WTC11 (cell line): ENCODE measurements around the gene SUPT7L.

Source experiments
- CTCF ChIP-seq: fragments of 200-600 bp; IDR thresholded peaks from 2 replicates; pipeline ENCODE4 v1.8.0; 2022; ENCODE audit warnings: antibody characterized with exemption
- ESRRA ChIP-seq: sonication (generic); formaldehyde crosslinking; IDR thresholded peaks from 2 replicates; pipeline ENCODE4 v1.8.1; 2022; ENCODE audit warnings: mild to moderate bottlenecking, missing genetic modification reagents, borderline replicate concordance
- ETV6 ChIP-seq: sonication (generic); formaldehyde crosslinking; IDR thresholded peaks from 2 replicates; pipeline ENCODE4 v1.8.1; 2022; ENCODE audit warnings: mild to moderate bottlenecking, missing genetic modification reagents
- FOXP4 ChIP-seq: sonication (generic); formaldehyde crosslinking; IDR thresholded peaks from 2 replicates; pipeline ENCODE4 v1.8.0; 2022; ENCODE audit warnings: mild to moderate bottlenecking, missing genetic modification reagents
- HMGXB4 ChIP-seq: sonication (generic); formaldehyde crosslinking; IDR thresholded peaks from 2 replicates; pipeline ENCODE4 v1.8.1; 2023; ENCODE audit warnings: mild to moderate bottlenecking, moderate library complexity, missing genetic modification reagents
- SP1 ChIP-seq: sonication (generic); formaldehyde crosslinking; conservative IDR thresholded peaks from 2 replicates; pipeline ENCODE4 v1.8.1; 2022; ENCODE audit warnings: missing genetic modification reagents
- USF1 ChIP-seq: sonication (generic); formaldehyde crosslinking; IDR thresholded peaks from 2 replicates; pipeline ENCODE4 v1.8.0; 2022; ENCODE audit warnings: mild to moderate bottlenecking, missing genetic modification reagents
- USF2 ChIP-seq: sonication (generic); formaldehyde crosslinking; IDR thresholded peaks from 2 replicates; pipeline ENCODE4 v1.8.1; 2023; ENCODE audit warnings: mild to moderate bottlenecking, missing genetic modification reagents, moderate library complexity
- ZNF512 ChIP-seq: sonication (generic); formaldehyde crosslinking; IDR thresholded peaks from 2 replicates; pipeline ENCODE4 v1.8.1; 2022; ENCODE audit warnings: missing genetic modification reagents, borderline replicate concordance
- ZSCAN18 ChIP-seq: fragments of 250-450 bp; sonication (Bioruptor Pico); IDR thresholded peaks from 2 replicates; pipeline ENCODE4 v2.1.2; 2022; ENCODE audit warnings: mild to moderate bottlenecking, moderate library complexity

GRCh38 chr2:27606611-27607010, 56.8 kb downstream of the SUPT7L start:
- TF ChIP-seq CTCF (no peak), FOXP4 (CRISPR knock-in tag) (no peak), SP1 (CRISPR knock-in tag) (no peak), USF2 (CRISPR knock-in tag) (no peak), ETV6 (no peak), ESRRA (CRISPR knock-in tag) (no peak), HMGXB4 (no peak), USF1 (CRISPR knock-in tag) (no peak), ZSCAN18 (CRISPR knock-in tag) (no peak), ZNF512 (no peak)
